ENCODE data around the gene TPX2.

Gene TPX2

DNA sequence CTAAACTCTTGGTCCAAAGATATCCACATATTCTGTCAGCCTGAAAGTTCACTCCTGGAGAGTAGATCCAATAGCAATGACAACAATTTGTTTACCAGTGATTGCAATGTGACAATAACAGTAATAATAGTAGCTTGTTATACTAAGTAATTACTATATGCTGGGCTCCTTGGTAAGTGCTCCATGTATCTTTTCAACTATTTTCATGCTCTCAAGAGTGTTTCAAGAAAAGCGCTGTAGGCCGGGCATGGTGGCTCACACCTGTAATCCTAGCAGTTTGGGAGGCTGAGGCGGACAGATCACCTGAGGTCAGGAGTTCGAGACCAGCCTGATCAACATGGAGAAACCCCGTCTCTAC is 31.9 kb upstream of the TPX2 start:
- DNase-seq, result no peak

- DNase-seq, result peak; percentile 66
Observed at GRCh38 chr20:31707994-31708735, 30.9 kb upstream of the TPX2 start.

GRCh38 chr20:31708736-31709534 is 30.2 kb upstream of the TPX2 start:
- DNase-seq, result no peak

GRCh38 chr20:31709939-31710338 is 29.2 kb upstream of the TPX2 start:
- DNase-seq, result no peak

DNA sequence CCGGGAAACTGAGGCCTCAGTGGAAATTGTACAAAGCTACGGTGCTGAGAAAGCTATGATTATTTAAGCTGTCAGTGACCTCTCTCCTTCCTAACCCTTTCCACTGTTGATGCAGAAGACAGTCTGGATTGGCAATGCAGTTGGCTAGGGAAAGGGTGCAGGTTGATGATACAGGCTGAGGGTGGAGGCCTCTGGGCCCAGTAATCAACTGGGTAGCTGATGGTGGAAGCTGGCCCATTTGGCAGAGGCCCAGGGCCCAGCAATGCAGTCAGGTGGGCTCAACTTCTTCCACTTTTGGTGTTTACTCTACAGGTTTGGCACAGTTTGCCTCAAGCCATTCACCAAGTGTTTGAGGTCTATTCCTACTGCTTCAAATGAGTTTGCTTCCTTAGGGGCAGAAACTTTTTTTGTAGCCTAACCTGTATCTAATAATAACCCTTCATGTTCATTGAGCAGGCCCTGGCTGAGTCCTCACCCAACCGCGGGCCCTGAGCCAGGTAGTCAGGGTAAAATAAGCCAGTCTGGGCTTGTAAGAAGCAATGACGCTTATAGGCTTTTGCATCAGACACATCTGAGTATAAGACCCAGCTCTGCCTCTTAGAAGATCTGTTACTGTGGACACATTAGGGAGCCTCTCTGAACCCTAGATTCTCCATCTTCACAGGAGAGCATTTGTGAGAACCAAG is 28.5 kb upstream of the TPX2 start:
- DNase-seq, result no peak

GRCh38 chr20:31711179-31712111 is 27.6 kb upstream of the TPX2 start:
- no peak for DNase-seq

GRCh38 chr20:31712112-31712553 is 27.0 kb upstream of the TPX2 start:
- DNase-seq, result no peak

DNA sequence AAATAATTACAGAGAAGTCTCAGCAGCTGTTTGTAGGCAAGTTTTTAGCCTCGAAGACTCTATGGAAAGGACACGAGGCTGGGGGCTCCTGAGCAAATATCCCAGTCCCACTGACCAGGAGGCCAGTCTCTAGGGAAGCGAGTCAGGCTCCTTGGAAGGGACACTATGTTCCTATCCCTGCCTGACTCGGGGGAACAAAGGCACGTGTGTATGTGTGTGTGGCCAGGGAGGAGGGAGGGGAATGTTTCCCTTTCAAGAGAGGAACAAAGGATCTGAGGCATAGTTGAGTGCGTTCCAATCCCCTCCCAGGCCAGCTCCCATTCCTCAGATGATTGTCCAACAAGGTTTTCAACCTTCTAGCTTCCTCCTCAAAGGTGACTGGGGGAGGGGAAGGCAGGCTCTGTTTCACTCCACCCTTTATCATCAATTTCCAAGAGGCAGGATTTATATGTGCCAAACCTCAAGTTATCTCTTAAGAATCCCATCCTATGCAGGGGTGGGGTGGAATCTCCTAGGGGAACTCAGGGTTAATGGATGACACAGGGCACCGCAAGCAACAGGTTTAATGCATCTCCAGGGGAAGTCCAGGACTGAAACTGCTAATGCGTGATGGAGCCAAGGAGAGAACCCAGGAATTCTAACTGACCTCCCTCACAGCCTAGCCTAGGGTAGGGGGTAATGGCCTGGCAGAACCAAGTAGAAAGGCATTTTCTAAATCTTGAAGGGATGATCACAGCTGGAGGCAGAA is 26.4 kb upstream of the TPX2 start:
- DNase-seq, result peak; percentile 66

- DNase-seq, result peak; percentile 74
Observed at GRCh38 chr20:31713312-31714273, 25.5 kb upstream of the TPX2 start.

GRCh38 chr20:31715766-31716165 is 23.3 kb upstream of the TPX2 start:
- no peak for DNase-seq

- no peak for DNase-seq
Observed at GRCh38 chr20:31716351-31716750, 22.7 kb upstream of the TPX2 start.

DNA sequence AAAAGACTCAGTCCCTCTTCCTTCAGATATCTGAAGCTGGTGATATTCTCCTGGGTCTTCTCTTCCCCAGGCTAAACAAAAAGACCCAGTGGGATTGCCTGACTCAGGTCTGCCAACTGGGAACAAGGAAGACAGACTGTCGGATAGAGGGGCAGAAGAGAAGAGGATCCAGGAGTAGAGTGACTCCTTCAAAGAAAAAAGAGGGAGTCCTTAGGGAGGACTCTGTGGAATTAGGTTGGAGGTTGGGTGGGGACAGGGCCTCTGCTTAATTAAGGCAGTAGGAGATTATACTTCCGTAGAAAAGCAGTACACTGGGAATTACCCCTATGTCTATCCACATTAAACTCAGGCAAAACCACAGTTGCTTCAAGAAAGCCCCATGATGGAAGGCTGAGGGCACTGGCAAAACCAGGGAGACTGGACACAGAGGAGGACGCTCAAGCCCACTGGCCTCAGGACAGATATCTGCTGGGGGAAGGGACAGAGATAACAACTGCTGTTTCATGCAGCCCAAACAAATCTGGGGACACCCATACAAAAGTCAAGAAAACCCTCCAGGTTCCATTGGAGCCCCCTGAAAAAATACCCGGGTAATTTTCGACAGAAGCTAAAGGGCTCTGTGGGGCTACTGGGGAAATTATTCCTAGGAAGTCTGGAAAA is 22.1 kb upstream of the TPX2 start:
- DNase-seq, result no peak

DNA sequence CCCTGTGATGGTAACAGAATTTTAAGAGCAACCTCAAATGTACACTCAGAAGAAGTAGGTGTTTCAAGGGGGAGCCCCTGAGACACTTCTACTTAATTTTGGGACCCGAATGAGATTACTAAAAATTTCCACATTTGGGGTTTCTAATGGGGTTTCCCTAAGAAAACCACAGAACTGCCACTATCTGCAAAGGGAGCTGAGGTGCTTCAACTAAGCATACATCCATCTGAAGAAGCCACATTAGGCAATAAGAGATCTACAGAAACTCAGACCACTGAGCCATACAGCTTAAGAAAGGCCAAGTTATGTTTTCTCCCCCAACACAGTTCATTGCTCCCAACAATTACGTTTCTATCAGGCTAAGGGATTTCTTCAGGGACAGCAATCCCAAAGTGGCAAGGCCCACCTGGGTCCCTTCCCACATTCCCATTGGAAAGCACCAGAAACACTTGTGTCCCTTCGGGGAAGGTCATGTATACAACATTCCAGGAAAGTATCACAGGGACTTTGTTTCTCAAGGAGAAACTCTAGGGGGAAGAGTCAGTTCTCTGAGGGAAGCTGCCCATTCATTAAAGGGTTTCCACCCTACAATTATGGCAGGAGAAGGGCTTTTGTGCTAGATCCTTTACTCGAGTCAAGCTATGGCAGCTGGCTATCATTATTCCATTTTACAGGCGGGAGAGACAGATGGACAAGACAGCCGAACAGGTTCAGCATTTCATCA is 21.4 kb upstream of the TPX2 start:
- no peak for DNase-seq

GRCh38 chr20:31718952-31719643 is 20.0 kb upstream of the TPX2 start:
- no peak for DNase-seq

GRCh38 chr20:31719644-31720485 is 19.2 kb upstream of the TPX2 start:
- no peak for DNase-seq

- DNase-seq, result no peak
Observed at GRCh38 chr20:31720486-31721407, 18.3 kb upstream of the TPX2 start.

All from right forelimb (tissue), 1 donor.